Prostate gland (tissue), 2 donors: ENCODE results near the gene POU2AF1.

Source experiments
- POLR2A ChIP-seq: fragments of 450-650 bp; IDR thresholded peaks from one replicate; pipeline ENCODE4 v1.6.1; 2016; ENCODE audit warnings: antibody characterized with exemption, mild to moderate bottlenecking
- TF ChIP-seq, protein P1 (sequence below), 4 experiments: fragments of 200-600 bp in 2 of 4; fragments of 450-650 bp in 2 of 4; sonication (generic) in 2 of 4; IDR thresholded peaks; 1 replicate in 3 of 4; 2 replicates in 1 of 4; pipeline ENCODE4 v1.5.1; 2016 to 2019; ENCODE audit warnings: antibody characterized with exemption in 4 of 4, mild to moderate bottlenecking in 2 of 4, moderate library complexity in 2 of 4

DNA sequence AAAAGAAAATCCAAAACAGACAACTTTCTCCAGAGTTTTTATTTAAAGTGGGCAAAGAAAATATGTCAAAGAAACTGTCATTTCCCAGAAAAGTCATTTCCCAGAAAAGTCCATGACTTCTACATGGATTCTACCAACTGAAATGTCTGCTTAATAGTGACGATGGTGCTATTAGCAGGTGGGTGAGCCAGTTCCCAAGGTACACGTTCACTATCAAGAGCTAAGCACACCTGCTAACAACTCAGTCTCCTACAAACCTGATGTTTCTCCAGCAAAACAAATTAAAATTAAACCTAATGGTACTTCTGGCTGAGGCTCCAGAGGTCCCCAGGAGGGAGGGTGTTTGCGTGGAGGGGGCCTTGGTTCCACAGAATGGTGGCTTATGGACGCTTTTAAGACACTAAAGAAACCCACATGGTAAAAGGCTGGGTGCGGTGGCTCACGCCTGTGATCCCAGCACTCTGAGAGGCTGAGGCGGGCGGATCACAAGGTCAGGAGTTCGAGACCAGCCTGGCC lies 26.8 kb downstream of the POU2AF1 start:
- TF ChIP-seq POLR2A = no peak
- TF ChIP-seq, protein P1, sequence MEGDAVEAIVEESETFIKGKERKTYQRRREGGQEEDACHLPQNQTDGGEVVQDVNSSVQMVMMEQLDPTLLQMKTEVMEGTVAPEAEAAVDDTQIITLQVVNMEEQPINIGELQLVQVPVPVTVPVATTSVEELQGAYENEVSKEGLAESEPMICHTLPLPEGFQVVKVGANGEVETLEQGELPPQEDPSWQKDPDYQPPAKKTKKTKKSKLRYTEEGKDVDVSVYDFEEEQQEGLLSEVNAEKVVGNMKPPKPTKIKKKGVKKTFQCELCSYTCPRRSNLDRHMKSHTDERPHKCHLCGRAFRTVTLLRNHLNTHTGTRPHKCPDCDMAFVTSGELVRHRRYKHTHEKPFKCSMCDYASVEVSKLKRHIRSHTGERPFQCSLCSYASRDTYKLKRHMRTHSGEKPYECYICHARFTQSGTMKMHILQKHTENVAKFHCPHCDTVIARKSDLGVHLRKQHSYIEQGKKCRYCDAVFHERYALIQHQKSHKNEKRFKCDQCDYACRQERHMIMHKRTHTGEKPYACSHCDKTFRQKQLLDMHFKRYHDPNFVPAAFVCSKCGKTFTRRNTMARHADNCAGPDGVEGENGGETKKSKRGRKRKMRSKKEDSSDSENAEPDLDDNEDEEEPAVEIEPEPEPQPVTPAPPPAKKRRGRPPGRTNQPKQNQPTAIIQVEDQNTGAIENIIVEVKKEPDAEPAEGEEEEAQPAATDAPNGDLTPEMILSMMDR (IDR thresholded peaks at IDR 0.05) = no peak
